Common myeloid progenitor, CD34-positive (primary cell): Measurements from ENCODE around the gene MYMK.

Experiments
- CTCF ChIA-PET: fragments of 350-600 bp; sonication (Branson Sonifier 250); formaldehyde crosslinking; loops from one replicate; lab custom pipeline; 2021; ENCODE audit warnings: antibody characterized with exemption; lab: Charles Lee
- POLR2A ChIA-PET: fragments of 350-600 bp; sonication (Branson Sonifier 250); formaldehyde crosslinking; loops from one replicate; lab custom pipeline; 2021; ENCODE audit warnings: antibody characterized with exemption; lab: Charles Lee
- DNase-seq, 3 donors: peaks; one replicate each; pipeline versions ENCODE4 v3.0.0 to v3.0.0-alpha.2; 2013
- H3K27ac ChIP-seq, 2 experiments: 1 replicate in 1 of 2; 2 replicates in 1 of 2; pipeline ENCODE4 v1.7.0; 2013; ENCODE audit warnings: inconsistent platforms in 2 of 2, low read length in 2 of 2, mild to moderate bottlenecking in 2 of 2, low read depth in 1 of 2, moderate library complexity in 1 of 2; ENCODE audit not compliant: severe bottlenecking in 2 of 2, insufficient read depth in 1 of 2, poor library complexity in 1 of 2
- H3K27me3 ChIP-seq, 5 experiments: replicated peaks in 2 of 5; 1 replicate in 3 of 5; 2 replicates in 2 of 5; pipeline versions ENCODE4 v1.6.1 to v1.7.0; 2013; ENCODE audit warnings: low read length in 4 of 5, mild to moderate bottlenecking in 2 of 5, moderate library complexity in 2 of 5, inconsistent platforms in 1 of 5; ENCODE audit not compliant: insufficient read depth in 5 of 5, control insufficient read depth in 4 of 5
- H3K36me3 ChIP-seq, 4 experiments: 1 replicate in 2 of 4; 2 replicates in 2 of 4; pipeline versions ENCODE4 v1.6.1 to v1.7.0; 2013; ENCODE audit warnings: low read length in 3 of 4, control low read depth in 1 of 4, mild to moderate bottlenecking in 1 of 4; ENCODE audit not compliant: control insufficient read depth in 4 of 4, insufficient read depth in 4 of 4
- H3K4me1 ChIP-seq, 4 experiments: 1 replicate in 3 of 4; 2 replicates in 1 of 4; pipeline versions ENCODE4 v1.6.1 to v1.7.1; 2013; ENCODE audit warnings: low read length in 3 of 4, mild to moderate bottlenecking in 3 of 4, control low read depth in 1 of 4, inconsistent platforms in 1 of 4, moderate library complexity in 1 of 4; ENCODE audit not compliant: control insufficient read depth in 4 of 4, insufficient read depth in 4 of 4; ENCODE audit errors: control extremely low read depth in 1 of 4
- H3K4me3 ChIP-seq, 7 experiments: 1 replicate in 4 of 7; 2 replicates in 3 of 7; pipeline versions ENCODE4 v1.5.1 to v1.7.0; 2013; ENCODE audit warnings: mild to moderate bottlenecking in 7 of 7, low read length in 6 of 7, moderate library complexity in 6 of 7, inconsistent platforms in 2 of 7, low read depth in 2 of 7, control low read depth in 1 of 7; ENCODE audit not compliant: insufficient read depth in 4 of 7, control insufficient read depth in 1 of 7; ENCODE audit errors: extremely low read depth in 1 of 7
- H3K9me3 ChIP-seq, 5 experiments: 1 replicate in 4 of 5; 2 replicates in 1 of 5; pipeline versions ENCODE4 v1.6.1 to v1.7.1; 2013; ENCODE audit warnings: low read length in 4 of 5, mild to moderate bottlenecking in 2 of 5, inconsistent platforms in 1 of 5, low read depth in 1 of 5, moderate library complexity in 1 of 5; ENCODE audit not compliant: control insufficient read depth in 4 of 5, insufficient read depth in 2 of 5; ENCODE audit errors: control extremely low read depth in 1 of 5
- WGBS: methylation state at CpG from one replicate; pipeline ENCODE4 v1.1.5; 2013; ENCODE audit not compliant: insufficient coverage; 5-methylcytosine and 5-hydroxymethylcytosine counted together

The MYMK gene

GRCh38 chr9:133557581-133557980 lies 32.8 kb upstream of the MYMK start:
- DNase-seq, result no peak
- no peak overlapping the region for H3K27ac ChIP-seq
- H3K27me3 ChIP-seq, result peaks cover 0 to 3% (median 0%) of the 10 kb centered on the region in 5 experiments
- no peaks in the 10 kb centered on the region for H3K36me3 ChIP-seq
- ChIA-PET CTCF (no interaction called here), POLR2A (no interaction called here)
- H3K4me3 ChIP-seq, result no peak overlapping the region
- 99% methylated on average over 7 of the region's 9 CpGs for WGBS
- H3K9me3 ChIP-seq, result no peaks in the 10 kb centered on the region
- H3K4me1 ChIP-seq, result peaks cover 0 to 23% (median 15%) of the 10 kb centered on the region in 4 experiments

- no peak for DNase-seq
- Histone ChIP-seq H3K27ac (no peak overlapping the region), H3K4me3 (no peak overlapping the region), H3K9me3 (no peaks in the 10 kb centered on the region), H3K36me3 (no peaks in the 10 kb centered on the region), H3K27me3 (peaks cover 0 to 3% (median 0%) of the 10 kb centered on the region in 5 experiments), H3K4me1 (peaks cover 0 to 23% (median 15%) of the 10 kb centered on the region in 4 experiments)
- WGBS, result 98% methylated on average over 5 of the region's 5 CpGs
- ChIA-PET CTCF (no interaction called here), POLR2A (no interaction called here)
These were observed 31.6 kb upstream of the MYMK start for GRCh38 chr9:133556354-133556753.

GRCh38 chr9:133554729-133555128 lies 30.0 kb upstream of the MYMK start:
- no peaks in the 10 kb centered on the region for H3K36me3 ChIP-seq
- H3K27me3 ChIP-seq, result peaks cover 0 to 3% (median 0%) of the 10 kb centered on the region in 5 experiments
- DNase-seq, result no peak
- CTCF ChIA-PET, result interaction anchor here (1.1 to 1.5 kb wide), 2 partner anchors 15 to 21 kb away, joined by 5 to 6 read pairs; partner anchors contain the start of gene ADAMTSL2
- no peaks in the 10 kb centered on the region for H3K9me3 ChIP-seq
- POLR2A ChIA-PET, result no interaction called here
- H3K27ac ChIP-seq, result no peak overlapping the region
- H3K4me3 ChIP-seq, result no peak overlapping the region
- H3K4me1 ChIP-seq, result peaks cover 0 to 23% (median 15%) of the 10 kb centered on the region in 4 experiments
- WGBS, result 95% methylated on average over 8 of the region's 8 CpGs

- 95% methylated on average over 29 of the region's 31 CpGs for WGBS
- H3K4me3 ChIP-seq, result no peak overlapping the region
- peaks cover 0 to 22% (median 15%) of the 10 kb centered on the region in 4 experiments for H3K4me1 ChIP-seq
- H3K27ac ChIP-seq, result no peak overlapping the region
- POLR2A ChIA-PET, result no interaction called here
- H3K9me3 ChIP-seq, result no peaks in the 10 kb centered on the region
- no peak for DNase-seq
- CTCF ChIA-PET, result interaction anchor here (1.1 kb wide), 1 partner anchor 14 kb away, joined by 5 read pairs; no protein-coding TSS in a partner anchor
- peaks cover 0 to 3% (median 0%) of the 10 kb centered on the region in 5 experiments for H3K27me3 ChIP-seq
- no peaks in the 10 kb centered on the region for H3K36me3 ChIP-seq
These were observed 29.4 kb upstream of the MYMK start for GRCh38 chr9:133553973-133554713.

- peaks cover 0 to 14% (median 7%) of the 10 kb centered on the region in 4 experiments for H3K4me1 ChIP-seq
- H3K36me3 ChIP-seq, result no peaks in the 10 kb centered on the region
- DNase-seq, result no peak
- ChIA-PET CTCF (no interaction called here), POLR2A (no interaction called here)
- WGBS, result 91% methylated on average over 8 of the region's 10 CpGs
- no peak overlapping the region for H3K27ac ChIP-seq
- peaks cover 0 to 3% (median 0%) of the 10 kb centered on the region in 5 experiments for H3K27me3 ChIP-seq
- H3K4me3 ChIP-seq, result no peak overlapping the region
- no peaks in the 10 kb centered on the region for H3K9me3 ChIP-seq
These were observed 28.4 kb upstream of the MYMK start for GRCh38 chr9:133553123-133553522.

GRCh38 chr9:133552236-133552635 lies 27.5 kb upstream of the MYMK start:
- 98% methylated on average over 8 of the region's 8 CpGs for WGBS
- POLR2A ChIA-PET, result no interaction called here
- H3K9me3 ChIP-seq, result no peaks in the 10 kb centered on the region
- no peak overlapping the region for H3K4me3 ChIP-seq
- H3K27ac ChIP-seq, result no peak overlapping the region
- DNase-seq, result no peak
- H3K36me3 ChIP-seq, result no peaks in the 10 kb centered on the region
- H3K4me1 ChIP-seq, result peaks cover 0 to 5% (median under 1%) of the 10 kb centered on the region in 4 experiments
- CTCF ChIA-PET, result no interaction called here
- H3K27me3 ChIP-seq, result peaks cover 0 to 2% (median 0%) of the 10 kb centered on the region in 5 experiments

GRCh38 chr9:133551446-133551845 lies 26.7 kb upstream of the MYMK start:
- ChIA-PET POLR2A (no interaction called here), CTCF (interaction anchor here (1.6 kb wide), 1 partner anchor 18 kb away, joined by 5 read pairs; no protein-coding TSS in a partner anchor)
- Histone ChIP-seq H3K9me3 (no peaks in the 10 kb centered on the region), H3K27ac (no peak overlapping the region), H3K4me1 (peaks cover 0 to 2% (median under 1%) of the 10 kb centered on the region in 4 experiments), H3K36me3 (no peaks in the 10 kb centered on the region), H3K4me3 (no peak overlapping the region), H3K27me3 (peaks cover 0 to 2% (median 0%) of the 10 kb centered on the region in 5 experiments)
- DNase-seq, result no peak
- WGBS, result 76% methylated on average over 5 of the region's 7 CpGs
